HUES48 (cell line): Measurements from ENCODE around the gene DNAJB13.

Experiments used
- H3K27ac ChIP-seq: one replicate; pipeline ENCODE4 v1.7.0; 2013; ENCODE audit warnings: low read depth, low read length, inconsistent platforms
- H3K27me3 ChIP-seq: 2 replicates; pipeline ENCODE4 v1.6.1; 2013; ENCODE audit warnings: mild to moderate bottlenecking, low read length; ENCODE audit not compliant: control insufficient read depth, insufficient read depth
- H3K36me3 ChIP-seq: 2 replicates; pipeline ENCODE4 v1.6.1; 2013; ENCODE audit warnings: low read length; ENCODE audit not compliant: control insufficient read depth, insufficient read depth
- H3K4me1 ChIP-seq: 2 replicates; pipeline ENCODE4 v1.6.1; 2013; ENCODE audit warnings: mild to moderate bottlenecking, low read length; ENCODE audit not compliant: control insufficient read depth, insufficient read depth
- H3K4me3 ChIP-seq: 2 replicates; pipeline ENCODE4 v1.5.1; 2013; ENCODE audit warnings: mild to moderate bottlenecking, low read depth, low read length
- H3K9ac ChIP-seq: 2 replicates; pipeline ENCODE4 v1.6.1; 2013; ENCODE audit warnings: mild to moderate bottlenecking, low read depth, low read length, moderate library complexity
- H3K9me3 ChIP-seq: 2 replicates; pipeline ENCODE4 v1.6.1; 2013; ENCODE audit warnings: low read length; ENCODE audit not compliant: control insufficient read depth, insufficient read depth

Gene DNAJB13

DNA sequence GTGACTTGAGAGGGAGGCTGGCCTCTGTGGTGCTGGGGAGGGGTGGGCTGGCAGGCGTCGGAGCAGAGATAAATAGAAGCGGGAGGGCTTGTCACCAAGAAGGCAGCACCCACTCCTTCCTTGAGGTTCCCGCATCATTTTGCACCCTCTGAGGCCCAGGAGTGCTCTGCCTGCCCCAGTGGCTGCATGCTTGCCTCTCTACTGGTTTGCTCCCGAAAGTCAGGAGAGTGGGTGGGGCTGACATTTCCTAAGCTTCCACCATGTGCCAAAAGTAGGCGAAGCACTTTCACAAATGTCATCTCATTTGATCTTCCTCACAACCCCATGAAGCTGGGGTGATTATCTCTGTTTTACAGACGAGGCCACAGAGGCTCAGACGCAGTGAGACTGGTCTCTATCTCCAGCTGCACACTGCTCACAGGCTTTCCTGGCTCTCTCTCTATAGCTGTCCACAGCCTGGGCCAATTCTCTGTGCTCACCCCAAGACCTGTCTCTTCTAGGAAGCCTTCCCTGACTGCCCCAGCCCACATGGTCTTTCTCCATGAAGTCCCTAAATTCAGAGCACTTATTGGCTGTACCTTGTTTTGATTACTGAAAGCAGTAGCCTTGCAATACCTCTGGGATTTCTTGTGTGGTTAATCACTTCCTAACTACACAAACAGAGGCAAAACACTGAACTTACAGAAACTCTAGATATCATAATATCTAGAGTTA, 60.7 kb downstream of the DNAJB13 start:
- H3K4me3 ChIP-seq: no peak overlapping the region
- no peak overlapping the region for H3K9ac ChIP-seq
- H3K9me3 ChIP-seq: no peaks in the 10 kb centered on the region

DNA sequence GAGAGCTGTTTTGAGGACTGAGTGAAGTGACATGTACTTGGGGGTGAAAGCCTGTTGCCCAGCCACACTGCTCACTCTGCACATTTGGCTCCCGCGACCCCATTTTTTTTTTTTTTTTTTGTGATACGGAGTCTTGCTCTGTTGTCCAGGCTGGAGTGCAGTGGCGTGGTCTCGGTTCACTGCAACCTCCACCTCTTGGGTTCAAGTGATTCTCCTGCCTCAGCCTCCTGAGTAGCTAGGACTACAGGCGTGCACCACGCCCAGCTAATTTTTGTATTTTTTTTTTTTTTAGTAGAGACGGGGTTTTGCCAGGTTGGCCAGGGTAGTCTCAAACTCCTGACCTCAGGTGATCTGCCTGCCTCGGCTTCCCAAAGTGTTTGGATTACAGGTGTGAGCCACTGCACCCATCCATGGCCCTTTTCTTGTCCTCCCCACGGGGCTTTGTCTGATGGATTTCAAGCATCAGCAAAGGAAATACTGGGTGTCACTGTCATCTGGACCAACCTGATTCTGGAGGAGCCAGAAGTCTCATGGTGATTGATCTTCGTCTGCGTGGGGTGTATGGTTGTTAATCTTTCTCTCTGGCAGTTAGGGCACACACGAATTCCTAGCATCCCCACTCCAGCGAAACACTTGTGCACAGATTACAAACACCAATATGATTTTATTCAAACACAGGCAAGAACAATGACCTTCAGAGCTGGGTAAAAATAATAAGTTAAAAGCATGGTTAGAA, 61.4 kb downstream of the DNAJB13 start:
- H3K9me3 ChIP-seq: no peaks in the 10 kb centered on the region
- no peak overlapping the region for H3K27ac ChIP-seq
- H3K36me3 ChIP-seq: peaks cover 12% of the 10 kb centered on the region; the same call in 1 of the 2 replicates
- H3K27me3 ChIP-seq: no peaks in the 10 kb centered on the region
- H3K4me3 ChIP-seq: no peak overlapping the region
- H3K9ac ChIP-seq: no peak overlapping the region
- H3K4me1 ChIP-seq: no peaks in the 10 kb centered on the region

More for the DNA sequence above, 60.7 kb downstream of the DNAJB13 start:
- Histone ChIP-seq H3K36me3 (peaks cover 12% of the 10 kb centered on the region; the same call in 1 of the 2 replicates), H3K4me1 (no peaks in the 10 kb centered on the region), H3K27ac (no peak overlapping the region), H3K27me3 (no peaks in the 10 kb centered on the region)

DNA sequence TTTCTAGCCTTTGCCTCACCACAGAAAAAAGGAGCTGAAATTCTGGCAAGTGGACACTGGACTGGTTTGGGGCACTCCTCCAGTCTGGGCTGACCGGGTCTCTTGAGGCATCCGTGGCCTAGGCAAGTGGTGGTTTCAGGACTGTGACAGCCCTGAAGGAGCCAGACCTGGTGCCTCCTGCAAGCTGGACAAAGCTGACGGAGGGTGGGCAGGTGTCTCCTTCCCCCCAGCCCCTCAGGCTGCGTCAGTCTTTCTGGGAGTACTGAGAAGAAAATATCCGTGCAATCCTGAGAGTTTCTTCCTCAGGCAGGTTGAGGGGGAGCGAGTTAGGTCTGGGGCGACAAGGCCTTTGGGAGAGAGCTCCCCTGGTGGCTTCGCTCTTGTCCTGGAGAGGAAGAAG, 62.3 kb downstream of the DNAJB13 start:
- Histone ChIP-seq H3K4me1 (no peaks in the 10 kb centered on the region), H3K9me3 (no peaks in the 10 kb centered on the region), H3K27me3 (no peaks in the 10 kb centered on the region)

DNA sequence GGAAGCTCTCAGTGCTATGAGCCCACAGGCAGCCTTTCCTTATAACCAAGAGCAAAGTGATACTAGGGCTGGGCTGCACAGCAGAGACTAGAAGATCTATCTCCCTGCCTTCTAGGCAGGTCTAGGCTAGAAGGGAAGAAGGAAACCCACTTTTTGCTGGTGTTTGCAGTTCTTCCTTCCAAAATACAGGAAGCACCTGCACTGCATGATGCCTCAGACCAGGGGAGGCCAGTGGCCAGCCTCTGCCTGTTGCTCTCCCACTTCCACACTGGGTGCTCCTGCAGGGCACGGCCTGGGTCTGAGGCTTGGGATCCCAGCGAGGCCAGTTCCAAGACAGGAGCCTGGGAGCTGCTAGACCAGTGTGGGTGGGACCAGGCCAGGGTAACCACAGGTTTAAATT, 64.1 kb downstream of the DNAJB13 start:
- H3K36me3 ChIP-seq: peaks cover 12% of the 10 kb centered on the region; the same call in 1 of the 2 replicates
- no peak overlapping the region for H3K4me3 ChIP-seq
- H3K27ac ChIP-seq: no peak overlapping the region
- no peaks in the 10 kb centered on the region for H3K4me1 ChIP-seq
- no peak overlapping the region for H3K9ac ChIP-seq
- no peaks in the 10 kb centered on the region for H3K9me3 ChIP-seq
- H3K27me3 ChIP-seq: no peaks in the 10 kb centered on the region

More for the DNA sequence above, 62.3 kb downstream of the DNAJB13 start:
- Histone ChIP-seq H3K27ac (no peak overlapping the region), H3K4me3 (no peak overlapping the region), H3K9ac (no peak overlapping the region), H3K36me3 (peaks cover 12% of the 10 kb centered on the region; the same call in 1 of the 2 replicates)

DNA sequence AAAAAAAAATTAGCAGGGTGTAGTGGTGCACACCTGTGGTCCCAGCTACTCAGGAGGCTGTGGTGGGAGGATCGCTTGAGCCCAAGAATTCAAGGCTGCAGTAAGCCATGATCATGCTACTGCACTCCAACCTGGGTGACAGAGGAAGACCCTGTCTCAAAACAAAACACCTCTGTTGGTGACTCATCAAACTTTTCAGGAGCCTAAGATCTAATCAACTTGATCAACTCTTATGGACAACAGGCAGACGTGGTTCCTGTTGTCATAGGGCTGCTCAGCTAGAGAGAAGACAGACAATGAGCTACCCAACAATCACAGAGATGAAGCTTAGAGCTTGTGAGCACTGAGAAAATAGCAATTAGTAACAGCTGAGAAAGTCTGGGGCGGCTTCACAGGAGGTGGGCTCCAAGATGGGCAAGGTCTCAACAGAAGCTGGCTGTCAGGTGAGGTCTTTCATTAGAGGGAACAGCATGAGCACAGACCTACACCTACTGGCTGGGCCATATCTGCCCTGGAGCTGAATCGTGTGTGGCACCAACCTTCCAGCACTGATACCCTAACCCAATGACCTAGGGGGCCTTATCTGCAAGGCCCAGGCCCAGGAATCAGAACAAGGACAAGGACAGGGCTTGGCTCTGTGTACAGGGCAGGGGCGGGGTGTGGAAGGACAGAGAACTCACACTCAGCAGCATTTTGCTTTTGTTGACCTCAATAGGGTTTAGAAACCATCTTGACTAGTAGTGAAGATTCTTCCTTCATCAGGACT, 65.3 kb downstream of the DNAJB13 start:
- no peak overlapping the region for H3K4me3 ChIP-seq

DNA sequence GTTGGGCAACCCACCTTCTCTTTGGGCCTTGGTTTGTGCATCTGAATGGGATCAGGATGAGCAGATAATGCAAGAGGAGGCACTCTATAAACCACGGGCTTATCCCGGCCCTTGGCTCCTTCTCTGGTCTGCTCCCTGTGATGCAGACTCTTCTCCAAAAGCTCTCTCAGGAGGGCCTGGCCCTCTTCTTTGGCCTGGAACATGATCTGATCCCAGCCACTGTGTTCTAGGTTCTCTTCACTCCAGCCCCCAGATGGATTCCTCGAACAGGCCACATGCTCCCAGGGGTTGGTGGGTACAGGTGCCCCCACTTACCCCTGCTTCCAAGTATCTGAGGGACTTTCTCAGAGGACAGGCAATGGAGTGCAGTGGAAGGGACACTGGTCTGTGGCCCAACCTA, 66.8 kb downstream of the DNAJB13 start:
- Histone ChIP-seq H3K9me3 (no peaks in the 10 kb centered on the region), H3K9ac (no peak overlapping the region), H3K4me1 (no peaks in the 10 kb centered on the region), H3K27me3 (no peaks in the 10 kb centered on the region), H3K27ac (no peak overlapping the region), H3K36me3 (peaks cover 8% of the 10 kb centered on the region; the same call in 1 of the 2 replicates), H3K4me3 (no peak overlapping the region)

More for the DNA sequence above, 65.3 kb downstream of the DNAJB13 start:
- Histone ChIP-seq H3K9ac (no peak overlapping the region), H3K9me3 (no peaks in the 10 kb centered on the region), H3K4me1 (no peaks in the 10 kb centered on the region), H3K36me3 (peaks cover 14% of the 10 kb centered on the region; the same call in 1 of the 2 replicates), H3K27me3 (no peaks in the 10 kb centered on the region), H3K27ac (no peak overlapping the region)

DNA sequence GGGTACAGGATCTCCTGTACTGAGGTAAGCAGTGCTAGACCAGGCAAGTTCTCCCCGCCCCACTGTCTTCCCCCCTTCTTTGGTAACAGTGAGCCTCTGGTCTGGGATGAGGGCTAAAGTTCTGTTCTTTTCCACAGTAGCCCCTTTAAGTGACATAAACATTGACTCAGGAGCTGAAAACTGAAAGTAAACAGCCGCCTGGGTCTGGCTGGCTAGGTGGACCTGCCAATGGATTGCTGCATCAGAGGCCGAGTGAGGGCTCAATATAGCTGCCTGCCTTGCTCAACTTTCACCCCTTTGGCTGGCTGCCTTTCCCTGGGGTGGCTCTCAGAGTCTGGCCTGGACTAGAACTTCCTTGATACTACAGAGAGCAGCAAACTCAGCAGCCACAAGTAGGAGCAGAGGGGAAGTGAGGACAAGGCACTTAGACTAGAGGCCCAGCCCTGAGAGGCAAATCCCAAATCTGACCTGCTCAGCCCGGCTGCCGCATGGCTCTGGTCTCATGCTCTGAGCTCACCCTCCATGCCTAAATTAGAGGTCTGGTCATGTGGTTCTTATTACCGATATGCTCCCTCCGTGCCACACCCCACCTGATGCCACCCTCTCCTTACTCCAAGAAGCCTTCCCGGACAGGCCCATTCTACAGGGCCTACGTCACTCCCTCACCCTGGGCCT, 67.6 kb downstream of the DNAJB13 start:
- no peak overlapping the region for H3K27ac ChIP-seq
- H3K36me3 ChIP-seq: 0 out of 2 replicates have a peak, but pooled peaks cover 2% of the 10 kb centered on the region
- no peaks in the 10 kb centered on the region for H3K9me3 ChIP-seq
- no peaks in the 10 kb centered on the region for H3K4me1 ChIP-seq
- H3K27me3 ChIP-seq: no peaks in the 10 kb centered on the region
- no peak overlapping the region for H3K4me3 ChIP-seq
- no peak overlapping the region for H3K9ac ChIP-seq

DNA sequence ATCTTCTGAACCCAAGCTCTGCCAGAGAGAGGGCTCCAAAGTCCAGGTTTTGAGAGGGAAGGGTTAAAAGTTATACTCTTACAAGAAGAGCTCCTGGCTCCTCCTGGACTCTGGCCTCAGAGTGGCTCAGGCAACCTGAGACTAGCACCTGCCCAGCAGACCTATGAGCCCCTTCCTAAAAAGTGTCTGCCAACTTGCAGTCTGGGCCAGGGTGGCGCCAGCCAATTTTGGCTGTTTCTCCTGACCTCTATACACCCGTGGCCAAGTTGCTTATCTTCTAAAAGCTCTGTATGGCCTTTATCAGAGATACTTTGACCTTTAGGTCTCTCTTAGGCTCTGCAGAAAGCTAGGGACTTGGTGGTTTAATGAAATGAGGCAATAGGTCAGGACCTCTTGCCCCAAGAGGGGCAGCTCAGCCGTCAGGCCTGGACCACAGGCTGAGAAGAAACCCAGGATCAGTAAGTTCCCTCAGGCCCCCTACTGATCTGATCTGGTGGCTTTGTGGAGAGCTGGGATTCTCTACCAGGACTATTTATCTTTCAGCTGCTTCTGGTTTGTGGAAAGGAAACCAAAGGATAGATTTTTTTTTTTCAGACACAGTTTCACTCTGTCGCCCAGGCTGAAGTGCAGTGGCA, 68.4 kb downstream of the DNAJB13 start:
- no peaks in the 10 kb centered on the region for H3K4me1 ChIP-seq
- H3K27ac ChIP-seq: no peak overlapping the region
- 0 out of 2 replicates have a peak, but pooled peaks cover 2% of the 10 kb centered on the region for H3K36me3 ChIP-seq
- H3K9me3 ChIP-seq: no peaks in the 10 kb centered on the region
- no peak overlapping the region for H3K4me3 ChIP-seq
- no peaks in the 10 kb centered on the region for H3K27me3 ChIP-seq
- H3K9ac ChIP-seq: no peak overlapping the region

DNA sequence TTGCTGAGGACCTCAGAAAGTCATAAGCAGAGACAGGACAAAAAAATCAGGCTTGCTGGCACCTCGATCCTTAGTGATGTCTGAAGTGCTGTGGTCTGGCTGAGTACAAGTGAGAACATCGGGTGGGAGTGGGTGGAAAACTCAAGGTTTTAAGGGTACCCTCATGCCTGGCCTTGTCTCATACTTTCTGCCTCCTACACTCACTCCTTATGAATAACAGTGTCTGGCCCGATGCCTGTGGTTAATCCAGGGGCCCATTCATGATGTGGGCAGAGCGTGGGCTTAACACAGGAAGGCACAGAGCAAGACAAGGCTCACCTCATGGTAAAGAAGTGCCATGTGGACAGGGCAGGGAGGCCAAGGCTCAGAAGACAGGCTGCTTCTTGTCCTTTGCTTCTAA, 69.0 kb downstream of the DNAJB13 start:
- H3K36me3 ChIP-seq: 0 out of 2 replicates have a peak, but pooled peaks cover 2% of the 10 kb centered on the region
- H3K4me1 ChIP-seq: no peaks in the 10 kb centered on the region
- H3K9me3 ChIP-seq: no peaks in the 10 kb centered on the region
- H3K4me3 ChIP-seq: no peak overlapping the region
- H3K9ac ChIP-seq: no peak overlapping the region
- H3K27ac ChIP-seq: no peak overlapping the region
- no peaks in the 10 kb centered on the region for H3K27me3 ChIP-seq
